ENCODE data around the gene ARMC6.

The ARMC6 gene

GRCh38 chr19:19051478-19052213 lies 18.2 kb downstream of the ARMC6 start:
- in situ Hi-C loops (cut with MboI; ENCODE audit: low pct_unique_long_range_greater_than_20kb, low sequenced_read_pairs): no loop called here

GRCh38 chr19:19052921-19053320 lies 19.5 kb downstream of the ARMC6 start:
- DNase-seq: no peak
- in situ Hi-C loops (cut with MboI; ENCODE audit: low pct_unique_long_range_greater_than_20kb, low sequenced_read_pairs): no loop called here

More at GRCh38 chr19:19051478-19052213, 18.2 kb downstream of the ARMC6 start:
- DNase-seq: no peak

- in situ Hi-C loops (cut with MboI; ENCODE audit: low pct_unique_long_range_greater_than_20kb, low sequenced_read_pairs): no loop called here
- DNase-seq: peak; percentile 54
These were observed 20.3 kb downstream of the ARMC6 start for GRCh38 chr19:19053508-19054314.

- DNase-seq: no peak
- in situ Hi-C loops (cut with MboI; ENCODE audit: low pct_unique_long_range_greater_than_20kb, low sequenced_read_pairs): no loop called here
These were observed 21.0 kb downstream of the ARMC6 start for GRCh38 chr19:19054315-19054938.

- DNase-seq: no peak
- in situ Hi-C loops (cut with MboI; ENCODE audit: low pct_unique_long_range_greater_than_20kb, low sequenced_read_pairs): no loop called here
These were observed 21.6 kb downstream of the ARMC6 start for GRCh38 chr19:19054939-19055440.

GRCh38 chr19:19055701-19056100 lies 22.3 kb downstream of the ARMC6 start:
- in situ Hi-C loops (cut with MboI; ENCODE audit: low pct_unique_long_range_greater_than_20kb, low sequenced_read_pairs): no loop called here
- no peak for DNase-seq

- no peak for DNase-seq
- in situ Hi-C loops (cut with MboI; ENCODE audit: low pct_unique_long_range_greater_than_20kb, low sequenced_read_pairs): no loop called here
These were observed 23.4 kb downstream of the ARMC6 start for GRCh38 chr19:19056636-19057275.

- no peak for DNase-seq
- in situ Hi-C loops (cut with MboI; ENCODE audit: low pct_unique_long_range_greater_than_20kb, low sequenced_read_pairs): no loop called here
These were observed 23.9 kb downstream of the ARMC6 start for GRCh38 chr19:19057317-19057716.

- in situ Hi-C loops (cut with MboI; ENCODE audit: low pct_unique_long_range_greater_than_20kb, low sequenced_read_pairs): no loop called here
- DNase-seq: no peak
These were observed 24.3 kb downstream of the ARMC6 start for GRCh38 chr19:19057720-19058119.

GRCh38 chr19:19059018-19059836 lies 25.8 kb downstream of the ARMC6 start:
- in situ Hi-C loops (cut with MboI; ENCODE audit: low pct_unique_long_range_greater_than_20kb, low sequenced_read_pairs): no loop called here
- DNase-seq: no peak

GRCh38 chr19:19059837-19060611 lies 26.6 kb downstream of the ARMC6 start:
- peak; percentile 15 for DNase-seq
- in situ Hi-C loops (cut with MboI; ENCODE audit: low pct_unique_long_range_greater_than_20kb, low sequenced_read_pairs): no loop called here

- in situ Hi-C loops (cut with MboI; ENCODE audit: low pct_unique_long_range_greater_than_20kb, low sequenced_read_pairs): no loop called here
- DNase-seq: no peak
These were observed 28.1 kb downstream of the ARMC6 start for GRCh38 chr19:19061506-19061905.

GRCh38 chr19:19062454-19063182 lies 29.2 kb downstream of the ARMC6 start:
- peak; percentile 16 for DNase-seq
- in situ Hi-C loops (cut with MboI; ENCODE audit: low pct_unique_long_range_greater_than_20kb, low sequenced_read_pairs): no loop called here

GRCh38 chr19:19063183-19064097 lies 30.0 kb downstream of the ARMC6 start, which contains the start of gene SLC25A42:
Gene SLC25A42 (plus strand): TSS chr19:19063994. CDS start chr19:19096125, 32,131 bp downstream.
- peak; percentile 100 for DNase-seq
- in situ Hi-C loops (cut with MboI; ENCODE audit: low pct_unique_long_range_greater_than_20kb, low sequenced_read_pairs): no loop called here

GRCh38 chr19:19064098-19064722 lies 30.8 kb downstream of the ARMC6 start:
- DNase-seq: no peak
- in situ Hi-C loops (cut with MboI; ENCODE audit: low pct_unique_long_range_greater_than_20kb, low sequenced_read_pairs): no loop called here
